ENCODE results near the gene SH3YL1.

The SH3YL1 gene

DNA sequence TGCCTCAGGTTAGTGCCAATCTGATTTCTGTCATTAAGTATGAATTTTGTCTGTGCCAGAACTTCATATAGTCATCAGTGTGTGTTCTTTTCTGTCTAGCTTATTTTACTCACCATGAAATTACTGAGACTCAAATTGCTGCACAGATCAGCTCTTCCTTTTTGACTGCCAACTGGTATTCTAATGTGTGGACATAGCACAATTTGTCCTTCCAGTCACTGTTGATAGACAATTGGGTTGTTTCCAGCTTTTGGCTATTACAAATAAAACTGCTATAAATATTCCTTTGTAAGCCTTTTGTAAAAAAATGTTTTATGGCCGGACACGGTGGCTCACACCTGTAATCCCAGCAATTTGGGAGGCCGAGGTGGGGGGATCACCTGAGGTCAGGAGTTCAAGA, 7.7 kb downstream of the SH3YL1 start:
- DNase-seq, result no peak

DNA sequence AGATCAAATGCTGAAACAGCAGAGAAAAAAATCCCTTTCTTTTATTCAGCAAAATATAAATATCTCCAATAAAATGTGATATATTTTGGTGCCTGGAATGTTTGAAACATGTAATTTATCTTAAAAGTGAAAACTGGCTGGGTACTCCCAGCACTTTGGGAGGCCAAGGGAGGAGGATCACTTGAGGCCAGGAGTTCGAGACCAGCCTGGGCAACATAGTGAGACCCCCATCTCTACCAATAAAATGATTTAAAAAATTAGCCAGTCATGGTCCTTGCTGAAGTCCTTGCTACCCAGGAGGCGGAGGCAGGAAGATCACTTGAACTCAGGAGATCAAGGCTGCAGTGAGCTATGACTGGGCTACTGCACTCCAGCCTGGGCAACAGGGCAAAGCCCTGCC, 8.6 kb downstream of the SH3YL1 start:
- no peak for DNase-seq

DNA sequence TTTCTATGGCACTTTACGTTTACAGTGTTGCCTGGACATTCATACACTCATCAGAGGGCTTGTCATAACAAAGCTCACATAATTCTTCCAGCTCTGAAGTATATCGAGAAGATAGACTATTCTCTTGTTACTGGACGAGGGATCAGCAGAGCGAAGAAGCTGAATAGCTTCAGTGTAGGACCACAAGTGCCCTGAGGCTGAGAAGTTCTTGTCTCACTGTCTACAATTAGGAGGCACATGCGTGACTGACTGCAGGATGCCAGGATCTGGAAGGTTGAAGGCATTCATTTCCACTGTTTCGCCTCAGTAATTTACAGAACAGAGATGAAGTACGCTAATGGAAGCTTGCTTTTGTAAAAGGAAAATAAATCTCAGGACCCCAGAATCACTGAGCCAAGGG, 9.6 kb downstream of the SH3YL1 start:
- no peak for DNase-seq

DNA sequence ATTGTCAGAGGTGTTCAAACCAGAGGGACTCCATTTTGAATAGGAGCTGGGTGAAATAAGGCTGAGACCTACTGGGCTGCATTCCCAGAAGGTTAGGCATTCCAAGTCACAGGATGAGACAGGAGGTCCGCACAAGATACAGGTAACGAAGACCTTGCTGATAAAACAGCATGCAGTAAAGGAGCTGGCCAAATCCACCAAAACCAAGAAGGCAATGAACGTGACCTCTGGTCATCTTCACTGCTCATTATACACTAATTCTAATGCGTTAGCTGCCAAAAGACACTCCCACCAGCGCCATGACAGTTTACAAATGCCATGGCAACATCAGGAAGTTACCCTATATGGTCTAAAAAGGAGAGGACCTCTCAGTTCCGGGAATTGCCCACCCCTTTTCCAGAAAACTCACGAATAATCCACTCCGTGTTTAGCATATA, 10.6 kb downstream of the SH3YL1 start:
- DNase-seq, result no peak

DNA sequence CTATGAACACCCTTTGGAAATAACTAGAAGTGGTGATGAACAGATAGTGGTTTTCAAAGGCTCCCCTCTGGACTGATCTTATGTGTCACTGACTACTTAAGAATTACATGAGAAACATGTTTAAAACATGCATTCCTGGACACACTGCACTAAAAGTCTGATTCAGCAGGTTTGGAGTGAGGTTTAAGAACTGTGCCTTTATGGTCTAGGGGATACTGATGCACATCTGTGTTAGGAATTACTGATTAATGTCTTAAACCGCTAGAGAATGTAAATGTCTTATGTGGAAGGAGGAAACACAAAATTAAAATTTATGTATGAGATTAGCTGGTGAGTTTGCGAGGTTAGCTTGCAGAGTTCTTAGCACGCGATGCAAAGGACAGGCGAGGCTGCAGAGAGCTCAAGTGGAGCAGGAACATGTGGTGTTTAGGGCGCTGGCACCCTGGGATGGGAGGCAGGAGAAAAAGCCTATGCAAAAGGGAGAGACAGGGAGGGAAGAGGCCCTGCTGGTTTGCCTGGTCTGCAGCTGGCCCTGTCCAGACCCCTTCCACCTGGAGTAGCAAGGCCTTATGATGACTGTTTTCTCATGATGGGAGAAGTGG, 11.7 kb downstream of the SH3YL1 start:
- no peak for DNase-seq

DNA sequence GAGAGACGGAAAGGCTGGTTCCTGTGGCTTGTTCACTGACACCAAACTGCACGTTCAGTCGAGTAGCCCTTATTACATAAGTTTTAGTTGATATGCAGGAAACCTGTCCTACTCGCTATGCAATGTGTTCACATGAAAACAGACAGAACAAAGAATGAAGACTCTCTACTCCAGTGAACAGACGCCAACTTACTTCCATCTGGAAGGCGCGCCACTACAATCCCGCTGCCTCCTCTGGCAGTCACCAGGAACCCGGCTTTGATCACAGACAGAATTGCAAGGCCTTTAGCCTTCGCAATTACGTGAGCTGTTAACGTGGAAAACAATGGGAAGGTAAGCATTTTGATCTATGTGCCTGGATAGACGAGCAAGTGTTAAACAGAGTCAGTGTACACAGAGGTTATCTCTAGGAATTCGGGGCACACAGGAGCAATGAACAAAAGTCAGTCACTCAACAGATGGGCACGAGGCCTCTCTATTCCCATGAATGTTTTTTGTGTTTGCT, 14.2 kb downstream of the SH3YL1 start:
- DNase-seq, result no peak

DNA sequence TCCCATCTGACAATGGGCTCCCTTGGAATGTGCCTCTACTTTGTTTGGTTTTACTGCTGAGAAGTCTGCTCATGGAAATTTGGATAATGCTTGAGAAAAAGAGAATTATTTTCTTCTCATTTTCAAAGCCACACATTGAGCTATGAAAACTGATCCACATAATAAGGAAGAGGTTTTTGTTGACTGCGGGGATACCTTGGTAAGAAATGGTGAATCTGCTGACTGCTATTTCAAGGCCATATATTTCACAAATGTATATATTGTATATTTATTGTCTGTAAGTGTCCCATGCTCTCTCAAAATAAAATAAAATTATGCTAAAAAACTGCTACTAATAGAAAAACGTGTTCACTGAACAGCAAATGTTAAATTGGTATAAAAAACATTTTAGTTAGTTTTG, 15.1 kb downstream of the SH3YL1 start:
- no peak for DNase-seq

DNA sequence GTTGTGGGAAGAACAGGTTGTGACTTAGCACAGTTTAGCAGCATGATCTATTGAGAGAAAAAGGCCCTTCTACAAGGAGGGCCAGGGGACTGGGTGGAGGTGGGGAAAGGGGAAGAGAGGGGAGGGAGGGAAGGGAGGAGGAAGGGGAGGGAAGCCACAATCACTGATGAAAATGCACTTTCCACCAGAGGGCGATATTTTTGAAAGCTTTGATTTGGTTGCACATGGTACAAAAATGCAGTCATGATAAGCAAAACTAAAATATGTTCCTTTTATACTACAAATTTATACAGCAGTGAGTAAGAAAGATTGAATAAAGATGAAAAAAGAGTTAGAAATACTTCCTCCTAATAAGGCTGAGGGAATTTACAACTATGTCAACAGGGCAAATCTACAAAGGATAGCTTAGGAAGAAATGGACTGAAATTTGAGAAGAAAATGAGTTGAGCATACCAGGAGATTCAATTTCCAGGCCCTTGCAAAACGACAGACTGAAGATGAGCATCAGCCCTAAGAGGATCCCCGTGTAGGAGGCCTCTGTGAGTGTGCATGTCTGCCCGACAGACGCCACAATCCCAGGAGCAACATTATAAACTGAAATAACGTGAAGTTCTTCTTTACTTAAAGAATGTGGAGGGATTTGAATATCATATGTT, 17.2 kb downstream of the SH3YL1 start:
- DNase-seq, result peak in 1 of 5 experiments; percentile 52

DNA sequence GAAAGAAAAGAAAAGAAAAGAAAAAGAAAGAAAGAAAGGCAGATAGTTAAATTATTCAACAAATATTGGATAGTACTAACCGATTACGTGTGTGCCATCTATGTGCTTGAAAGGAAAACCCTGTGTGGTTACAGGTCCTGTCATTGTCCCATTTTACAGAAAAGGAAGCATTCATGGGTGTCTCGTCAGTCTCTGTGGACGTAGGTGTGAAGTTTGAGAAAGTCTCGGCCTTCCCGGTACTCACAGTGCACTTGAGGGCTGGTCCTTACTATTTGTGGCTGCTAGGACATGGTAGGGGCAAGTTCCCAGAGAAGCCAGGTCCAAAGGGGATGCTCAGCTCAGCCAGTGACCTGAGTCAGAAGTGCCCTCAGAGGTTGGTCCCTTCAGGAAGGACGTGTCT, 19.3 kb downstream of the SH3YL1 start:
- DNase-seq, result no peak

DNA sequence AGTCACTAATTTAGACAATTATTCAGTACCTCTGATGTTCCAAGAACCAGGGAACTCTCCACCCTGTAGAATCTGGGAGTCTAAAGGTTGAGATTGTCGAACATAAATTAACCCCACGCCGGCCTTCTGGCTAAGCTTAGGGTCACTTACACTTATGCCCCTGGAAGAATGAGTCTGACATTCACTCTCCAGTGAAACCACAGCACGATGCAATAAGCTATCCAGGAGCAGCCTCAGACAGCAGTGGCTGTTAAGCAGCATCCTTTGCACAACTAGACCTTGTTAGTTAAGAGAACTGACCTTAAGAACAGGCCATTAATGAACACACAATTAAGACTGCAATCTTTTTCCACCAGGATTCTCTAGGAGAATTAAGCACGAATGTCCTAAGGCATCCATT, 25.0 kb downstream of the SH3YL1 start:
- no peak for DNase-seq

DNA sequence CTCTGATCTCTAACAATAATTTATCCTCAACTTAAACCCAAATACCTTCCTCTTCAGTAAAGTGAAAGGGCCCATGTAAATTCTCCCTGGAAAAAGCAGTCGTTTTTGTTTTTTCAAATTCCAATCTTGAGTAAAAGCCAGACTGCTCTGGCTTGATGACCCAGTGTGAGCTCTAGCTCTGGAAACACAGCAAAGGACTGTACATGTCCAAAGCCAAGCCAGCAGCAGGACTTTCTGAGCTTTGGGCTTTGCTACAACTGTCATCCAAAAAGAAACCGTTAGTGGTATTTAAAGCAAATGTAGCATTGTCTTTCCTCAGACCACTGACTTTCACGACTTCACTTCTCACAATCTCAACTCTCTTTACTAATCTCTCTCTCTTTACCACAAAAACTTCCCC, 25.4 kb downstream of the SH3YL1 start:
- DNase-seq, result no peak

DNA sequence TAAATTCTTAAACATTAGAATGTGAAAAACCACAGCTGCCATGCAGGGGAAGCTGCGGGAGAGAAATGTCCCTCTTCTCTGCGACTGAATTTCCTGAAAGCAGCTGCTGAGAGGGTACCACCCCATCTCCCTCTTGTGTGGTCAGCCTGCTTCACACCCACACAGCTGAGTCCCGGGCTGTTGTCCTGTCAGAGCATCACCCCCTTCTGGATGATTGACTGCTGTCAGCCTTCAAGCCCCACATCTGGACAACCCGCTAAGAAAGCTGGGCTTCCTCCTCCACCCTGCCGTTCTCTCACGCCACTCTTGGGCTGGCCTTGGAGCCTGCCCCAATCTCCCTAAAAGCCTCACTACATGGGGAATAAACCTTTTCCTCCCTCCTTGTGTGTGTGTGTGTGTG, 26.0 kb downstream of the SH3YL1 start:
- no peak for DNase-seq

DNA sequence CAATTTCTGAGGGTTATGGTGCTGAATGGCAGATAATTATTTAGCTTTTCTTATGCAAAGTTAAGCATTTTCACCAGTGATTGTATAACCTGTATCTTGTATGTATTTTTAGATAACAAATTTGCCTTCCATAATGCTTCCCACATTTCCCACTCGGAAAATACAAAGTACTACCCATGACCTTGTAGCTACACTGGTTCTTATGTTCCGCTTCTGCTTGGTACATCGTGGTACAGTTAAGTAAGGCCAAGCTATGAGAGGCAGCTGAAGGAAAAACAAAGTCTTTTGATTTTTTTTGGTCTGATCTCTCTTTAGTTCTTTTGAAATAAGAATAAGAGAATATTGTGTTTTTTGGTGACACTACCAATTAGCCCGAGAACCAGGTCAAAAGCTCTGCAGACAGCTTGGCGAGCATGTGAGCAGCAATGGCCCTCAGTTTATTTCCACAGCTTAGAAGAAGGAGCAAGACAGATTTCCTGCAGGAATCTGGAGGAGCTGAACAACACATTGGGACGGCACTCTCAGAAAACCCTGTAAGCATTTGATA, 26.8 kb downstream of the SH3YL1 start:
- no peak for DNase-seq

DNA sequence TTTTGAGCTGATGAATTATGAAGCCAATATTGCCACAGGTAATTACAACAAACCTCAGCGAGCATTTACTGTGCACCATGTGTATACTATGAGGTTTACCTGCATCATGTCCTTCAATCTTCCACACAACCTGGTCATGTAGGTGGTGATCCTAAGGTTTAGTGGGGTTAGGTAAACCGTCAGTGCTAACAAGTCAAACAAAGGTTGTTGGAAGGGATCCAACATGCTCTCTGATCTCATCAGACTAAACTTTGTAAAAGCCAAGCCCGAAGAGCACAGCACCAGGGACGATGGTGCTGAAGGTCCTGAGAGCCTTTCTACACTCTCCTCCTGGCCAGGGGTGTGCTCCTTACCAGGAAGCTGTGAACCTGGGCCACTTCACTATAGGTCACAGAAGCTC, 29.4 kb downstream of the SH3YL1 start:
- DNase-seq, result no peak

DNA sequence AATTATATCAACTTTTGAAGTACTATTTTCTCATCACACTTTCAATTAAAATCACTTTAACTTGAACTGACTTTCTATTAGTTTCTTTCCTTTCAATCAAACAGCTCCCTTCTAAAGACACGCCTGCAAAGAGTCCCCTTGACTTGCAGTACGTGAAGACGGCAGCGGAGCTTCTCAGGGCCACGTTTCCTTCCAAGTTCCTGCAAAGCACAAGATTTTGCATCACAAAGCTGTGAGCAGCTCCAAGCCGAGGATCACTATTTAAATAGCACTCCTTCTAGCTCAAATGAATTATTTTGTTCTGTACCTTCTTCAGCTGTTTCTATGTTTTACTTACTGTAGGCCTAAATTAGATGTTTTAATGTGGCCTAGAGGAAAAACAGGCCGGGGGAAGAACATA, 30.8 kb downstream of the SH3YL1 start:
- DNase-seq, result no peak

DNA sequence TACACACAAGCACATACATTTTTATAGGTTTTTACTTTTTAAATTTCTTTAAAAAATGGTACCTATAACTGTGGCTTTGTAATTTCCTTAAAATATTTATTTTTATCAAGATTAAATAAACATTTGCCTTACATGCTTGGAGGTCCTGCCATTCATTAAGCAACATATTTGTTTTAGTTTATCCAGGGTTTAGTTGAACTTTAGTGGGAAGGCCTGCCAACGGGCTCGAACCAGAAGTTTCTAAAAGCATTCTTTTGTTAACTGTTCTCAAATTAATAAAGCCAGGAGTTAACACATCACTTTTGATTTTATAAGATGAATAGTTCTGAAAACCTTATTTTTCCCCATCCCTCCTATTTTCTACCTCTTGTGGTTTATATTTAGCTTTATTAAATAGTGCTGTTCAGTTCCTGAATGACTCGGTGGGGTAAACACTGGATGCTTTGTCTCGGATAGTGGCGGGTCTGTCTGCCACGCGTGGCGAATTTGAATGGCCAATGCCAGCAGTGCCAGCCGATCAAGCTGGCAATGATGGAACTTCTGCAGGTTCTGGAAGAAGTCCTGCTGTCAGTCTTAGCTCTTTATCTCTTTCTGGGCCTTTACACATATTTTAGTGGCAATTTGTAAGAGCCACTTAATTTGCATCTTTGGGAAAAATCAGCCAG, 32.2 kb downstream of the SH3YL1 start:
- DNase-seq, result no peak

DNA sequence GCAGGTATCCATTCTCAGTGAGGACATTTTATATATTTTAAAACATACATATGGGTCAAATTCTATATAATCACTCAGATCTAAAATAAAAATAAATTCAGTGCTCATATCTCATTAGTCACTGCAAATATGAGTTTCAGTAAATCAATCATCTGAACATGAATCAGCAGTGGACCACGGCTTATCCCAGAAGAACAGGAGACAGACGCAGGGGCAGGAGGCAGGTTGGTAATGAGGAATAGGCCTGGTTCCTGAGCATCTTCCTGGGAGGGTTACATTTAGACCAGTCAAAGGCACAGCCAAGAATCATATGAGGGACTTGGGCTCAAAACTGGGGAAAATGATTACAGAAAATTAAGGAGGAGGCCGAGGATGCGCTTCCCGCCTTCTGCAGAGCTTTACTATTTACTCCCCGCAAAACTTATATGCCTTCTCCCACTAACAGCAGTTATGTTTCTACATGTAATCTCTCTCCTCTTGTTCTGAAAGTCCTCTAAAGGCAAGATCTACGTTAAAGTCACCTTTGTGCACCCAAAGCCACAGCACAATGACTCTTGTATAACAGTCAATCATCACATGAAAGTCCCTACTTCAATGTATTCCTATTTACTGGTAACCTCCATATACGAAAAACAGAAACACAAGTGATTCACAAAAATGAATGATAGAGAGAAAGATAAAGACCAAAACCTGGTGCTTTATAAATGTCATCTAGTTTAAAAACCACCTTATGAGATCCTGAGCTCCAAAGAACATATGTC, 35.1 kb downstream of the SH3YL1 start:
- peak in 1 of 5 experiments; percentile 47 for DNase-seq

DNA sequence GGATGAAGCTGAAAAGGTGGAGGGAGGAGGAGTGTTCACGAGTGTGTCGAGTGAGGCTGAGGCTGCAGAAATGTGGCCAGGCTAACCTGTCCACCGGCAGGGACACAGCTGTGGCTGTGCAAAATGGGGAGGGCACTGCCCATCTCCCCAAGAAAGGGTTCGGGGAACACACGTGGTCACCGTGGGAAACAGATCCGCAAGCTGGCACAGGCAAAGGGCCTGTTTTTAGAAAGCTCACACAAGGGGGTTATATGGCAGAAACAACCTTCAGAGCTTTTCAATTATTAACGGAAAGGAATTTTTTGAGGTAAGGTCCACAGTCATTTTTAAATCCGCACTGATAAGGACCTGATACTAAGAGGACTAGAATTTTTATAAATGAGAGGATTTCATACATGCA, 35.7 kb downstream of the SH3YL1 start:
- DNase-seq, result peak in 1 of 5 experiments; percentile 20

DNA sequence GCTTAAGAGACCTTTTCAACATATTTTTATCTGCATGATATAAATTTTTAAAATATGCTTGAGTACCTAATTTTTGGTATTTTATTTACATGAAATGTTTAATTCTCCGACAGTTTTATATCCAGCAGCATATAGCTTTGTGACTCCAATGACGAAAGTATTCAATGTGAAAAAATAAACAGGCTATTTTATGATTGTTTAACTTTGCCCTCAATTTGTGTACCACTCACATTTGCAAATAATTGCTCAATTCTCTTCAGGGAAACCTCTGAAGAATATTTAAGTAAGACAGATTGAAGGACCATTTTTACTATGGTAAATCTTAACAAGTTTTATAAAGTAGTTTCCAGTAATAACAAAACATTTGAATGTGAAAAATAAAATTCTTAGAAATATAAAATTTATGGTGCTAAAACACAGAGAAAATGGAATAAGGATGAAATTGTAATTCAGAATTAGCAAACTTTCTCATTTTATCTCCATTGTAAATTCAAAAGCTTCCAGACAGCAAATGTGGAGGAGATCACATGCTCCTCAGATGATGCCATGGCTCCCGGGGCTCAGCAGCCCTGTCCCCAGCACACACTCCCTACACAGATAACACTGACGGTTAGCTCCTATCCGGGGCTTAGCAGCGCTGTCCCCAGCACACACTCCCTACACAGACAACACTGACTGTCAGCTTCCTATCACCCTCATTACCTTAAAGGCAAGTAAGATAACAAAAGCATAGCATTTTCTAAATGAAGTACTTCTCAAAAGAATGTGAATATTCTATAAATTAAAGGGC, 39.7 kb downstream of the SH3YL1 start:
- DNase-seq, result no peak

DNA sequence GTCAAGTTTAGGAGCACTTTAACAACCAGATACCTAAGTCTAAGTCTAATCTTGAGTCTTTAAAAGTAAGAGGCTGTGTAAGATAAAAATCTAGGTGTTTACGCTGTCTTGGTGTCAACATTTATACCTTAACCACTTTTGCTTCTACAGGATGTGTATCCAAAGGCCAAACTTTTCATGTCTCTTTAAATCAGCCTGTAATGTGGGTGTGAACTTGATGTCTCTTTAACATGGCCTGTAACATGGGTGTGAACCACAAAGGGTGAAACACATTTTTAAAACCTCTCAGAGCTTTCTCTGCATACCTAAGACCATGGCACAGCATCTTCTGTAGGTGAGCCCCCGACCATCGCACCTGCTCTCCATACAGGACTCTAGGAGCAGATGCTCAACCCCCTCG, 40.4 kb downstream of the SH3YL1 start:
- DNase-seq, result peak in 1 of 5 experiments; percentile 43

DNA sequence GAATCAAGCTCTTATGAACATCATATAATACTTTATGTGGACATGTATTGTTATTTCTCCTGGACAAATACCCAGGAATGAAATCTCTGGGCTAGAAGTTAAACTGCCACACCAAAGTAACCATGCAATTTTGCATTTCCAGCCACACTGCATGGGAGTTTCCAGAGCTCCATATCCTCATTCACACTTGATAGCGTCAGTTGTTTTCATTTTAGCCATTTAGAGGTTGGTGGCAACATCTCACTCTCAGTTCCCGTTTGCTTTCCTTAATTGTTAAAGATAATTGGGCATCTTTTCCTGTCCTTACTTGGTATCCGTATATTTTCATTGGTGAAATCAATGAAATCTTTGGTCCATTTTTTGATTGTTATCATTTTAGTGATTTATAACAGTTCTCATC, 47.8 kb downstream of the SH3YL1 start:
- no peak for DNase-seq

Measured in T-helper 2 cell (primary cell).